WTC11 (cell line): Measurements from ENCODE around the gene BTBD9. TPM values are rescaled to one million over a fixed set of nuclear protein-coding genes. Genes with fewer than 3 reads are reported as not detected.

ENCODE experiments used
- ATAC-seq: fragments of 200-7000 bp; cut with Tn5 transposase; 2 replicates; pipeline ENCODE4 v1.10.0; 2021; ENCODE audit warnings: mild to moderate bottlenecking, moderate library complexity
- CTCF ChIA-PET: fragments of 300-600 bp; sonication (Branson Sonifier 250); formaldehyde crosslinking; loops from one replicate; lab custom pipeline; 2021; ENCODE audit warnings: antibody characterized with exemption; lab: Charles Lee
- POLR2A ChIA-PET: fragments of 350-600 bp; sonication (Branson Sonifier 250); formaldehyde crosslinking; loops from one replicate; lab custom pipeline; 2021; ENCODE audit warnings: antibody characterized with exemption; lab: Charles Lee
- DNase-seq: peaks from one replicate; pipeline ENCODE4 v3.0.0; 2021; ENCODE audit warnings: low spot score
- H3K27ac Mint-ChIP-seq: 2 replicates; pipeline ENCODE4 v1.8.0; 2021; ENCODE audit warnings: mixed read lengths
- H3K27me3 Mint-ChIP-seq: 2 replicates; pipeline ENCODE4 v1.8.0; 2021; ENCODE audit warnings: low read depth, mild to moderate bottlenecking, moderate library complexity, mixed read lengths
- H3K36me3 Mint-ChIP-seq: 2 replicates; pipeline ENCODE4 v1.8.0; 2021; ENCODE audit warnings: mixed read lengths
- H3K4me1 Mint-ChIP-seq: 2 replicates; pipeline ENCODE4 v1.8.0; 2022; ENCODE audit warnings: mixed read lengths
- H3K4me3 Mint-ChIP-seq: 2 replicates; pipeline ENCODE4 v1.8.0; 2021; ENCODE audit warnings: mild to moderate bottlenecking, moderate library complexity, mixed read lengths
- H3K9me3 Mint-ChIP-seq: 2 replicates; pipeline ENCODE4 v1.8.0; 2021; ENCODE audit warnings: mixed read lengths
- AR ChIP-seq: fragments of 250-450 bp; sonication (Bioruptor Pico); IDR thresholded peaks from 2 replicates; pipeline ENCODE4 v1.9.0; 2021; ENCODE audit warnings: mild to moderate bottlenecking
- ATF3 ChIP-seq: sonication (generic); formaldehyde crosslinking; conservative IDR thresholded peaks from 2 replicates; pipeline ENCODE4 v1.8.1; 2022; ENCODE audit warnings: mild to moderate bottlenecking, missing genetic modification reagents
- CBFB ChIP-seq: sonication (generic); formaldehyde crosslinking; IDR thresholded peaks from 2 replicates; pipeline ENCODE4 v1.8.1; 2022; ENCODE audit warnings: mild to moderate bottlenecking, low read depth, missing genetic modification reagents
- CREM ChIP-seq: sonication (generic); formaldehyde crosslinking; IDR thresholded peaks from 2 replicates; pipeline ENCODE4 v1.8.1; 2022; ENCODE audit warnings: mild to moderate bottlenecking, missing genetic modification reagents, moderate library complexity
- ELF4 ChIP-seq: sonication (generic); formaldehyde crosslinking; IDR thresholded peaks from 2 replicates; pipeline ENCODE4 v1.8.1; 2022; ENCODE audit warnings: low read depth, mild to moderate bottlenecking, moderate library complexity, missing genetic modification reagents
- GABPB1 ChIP-seq: sonication (generic); formaldehyde crosslinking; IDR thresholded peaks from 2 replicates; pipeline ENCODE4 v1.8.1; 2023; ENCODE audit warnings: mild to moderate bottlenecking, missing genetic modification reagents
- GTF2I ChIP-seq: fragments of 250-450 bp; sonication (Bioruptor Pico); conservative IDR thresholded peaks from 2 replicates; pipeline ENCODE4 v1.4.0; 2021; ENCODE audit warnings: mild to moderate bottlenecking
- NFATC4 ChIP-seq: fragments of 250-450 bp; sonication (Bioruptor Pico); IDR thresholded peaks from 2 replicates; pipeline ENCODE4 v1.9.0; 2021; ENCODE audit warnings: mild to moderate bottlenecking
- NFE2L1 ChIP-seq: sonication (generic); formaldehyde crosslinking; IDR thresholded peaks from 2 replicates; pipeline ENCODE4 v1.8.1; 2023; ENCODE audit warnings: missing genetic modification reagents
- NFYB ChIP-seq: sonication (generic); formaldehyde crosslinking; conservative IDR thresholded peaks from 2 replicates; pipeline ENCODE4 v1.8.0; 2022; ENCODE audit warnings: low read depth, missing genetic modification reagents
- SMAD4 ChIP-seq: sonication (generic); formaldehyde crosslinking; IDR thresholded peaks from 2 replicates; pipeline ENCODE4 v1.8.0; 2022; ENCODE audit warnings: mild to moderate bottlenecking, missing genetic modification reagents
- SOX15 ChIP-seq: fragments of 250-450 bp; sonication (Bioruptor Pico); IDR thresholded peaks from 2 replicates; pipeline ENCODE4 v1.9.0; 2021; ENCODE audit warnings: mild to moderate bottlenecking
- SP1 ChIP-seq: sonication (generic); formaldehyde crosslinking; conservative IDR thresholded peaks from 2 replicates; pipeline ENCODE4 v1.8.1; 2022; ENCODE audit warnings: missing genetic modification reagents
- TEAD4 ChIP-seq: sonication (generic); formaldehyde crosslinking; IDR thresholded peaks from 2 replicates; pipeline ENCODE4 v1.8.0; 2022; ENCODE audit warnings: mild to moderate bottlenecking, missing genetic modification reagents
- TP53 ChIP-seq: sonication (generic); formaldehyde crosslinking; IDR thresholded peaks from 2 replicates; pipeline ENCODE4 v1.8.1; 2023; ENCODE audit warnings: mild to moderate bottlenecking, missing genetic modification reagents
- USF2 ChIP-seq: sonication (generic); formaldehyde crosslinking; IDR thresholded peaks from 2 replicates; pipeline ENCODE4 v1.8.1; 2023; ENCODE audit warnings: mild to moderate bottlenecking, missing genetic modification reagents, moderate library complexity
- ZMAT4 ChIP-seq: fragments of 250-450 bp; sonication (Bioruptor Pico); IDR thresholded peaks from 2 replicates; pipeline ENCODE4 v1.9.0; 2021; ENCODE audit warnings: mild to moderate bottlenecking
- ZNF121 ChIP-seq: sonication (generic); formaldehyde crosslinking; IDR thresholded peaks from 2 replicates; pipeline ENCODE4 v1.8.0; 2023; ENCODE audit warnings: missing genetic modification reagents
- ZNF138 ChIP-seq: sonication (generic); formaldehyde crosslinking; conservative IDR thresholded peaks from 2 replicates; pipeline ENCODE4 v1.8.1; 2022; ENCODE audit warnings: mild to moderate bottlenecking, moderate library complexity, missing genetic modification reagents
- ZNF263 ChIP-seq: sonication (generic); formaldehyde crosslinking; IDR thresholded peaks from 2 replicates; pipeline ENCODE4 v1.8.1; 2022; ENCODE audit warnings: low read depth, mild to moderate bottlenecking, moderate library complexity, missing genetic modification reagents
- total RNA-seq: library from RNA; stranded (reverse); gene quantifications from 3 replicates; pipeline ENCODE4 v1.2.3, GENCODE V29; 2021
- TF ChIP-seq, protein P1 (sequence below): sonication (generic); formaldehyde crosslinking; IDR thresholded peaks from 2 replicates; pipeline ENCODE4 v1.8.1; 2023; ENCODE audit warnings: mild to moderate bottlenecking, moderate library complexity, missing genetic modification reagents
- TF ChIP-seq, protein P2 (sequence below): fragments of 250-450 bp; sonication (Bioruptor Pico); IDR thresholded peaks from 2 replicates; pipeline ENCODE4 v2.1.2; 2022; ENCODE audit warnings: mild to moderate bottlenecking, moderate library complexity
- TF ChIP-seq, protein P3 (sequence below): fragments of 200-600 bp; IDR thresholded peaks from 2 replicates; pipeline ENCODE4 v1.8.0; 2022; ENCODE audit warnings: antibody characterized with exemption
- TF ChIP-seq, protein P4 (sequence below): sonication (generic); formaldehyde crosslinking; IDR thresholded peaks from 2 replicates; pipeline ENCODE4 v1.8.0; 2023; ENCODE audit warnings: missing genetic modification reagents, mild to moderate bottlenecking, borderline replicate concordance

The BTBD9 gene
- total RNA-seq, 1 experiment from 2014 or later: 4.2 TPM

DNA sequence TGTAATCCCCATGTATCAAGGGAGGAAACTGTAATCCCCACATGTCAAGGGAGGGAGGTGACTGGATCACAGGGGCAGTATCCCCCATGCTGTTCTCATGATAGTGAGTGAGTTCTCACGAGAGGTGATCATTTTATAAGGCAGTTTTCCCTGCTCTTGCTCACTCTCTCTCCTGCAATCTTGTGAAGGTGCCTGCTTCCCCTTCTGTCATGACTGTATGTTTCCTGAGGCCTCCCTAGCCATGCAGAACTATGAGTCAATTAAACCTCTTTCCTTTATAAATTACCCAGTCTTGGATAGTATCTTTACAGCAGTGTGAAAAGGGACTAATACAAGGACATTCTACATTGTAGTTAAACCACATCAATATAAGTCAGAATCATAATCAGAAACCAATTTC lies 112.4 kb downstream of the BTBD9 start:
- ChIA-PET CTCF (no interaction called here), POLR2A (no interaction called here)
- Mint-ChIP-seq H3K9me3 (peaks cover 54% of the 10 kb centered on the region), H3K4me1 (peaks cover 18% of the 10 kb centered on the region), H3K4me3 (no peak overlapping the region), H3K36me3 (peaks cover 45% of the 10 kb centered on the region), H3K27me3 (no peaks in the 10 kb centered on the region; the same call in 1 of the 2 replicates), H3K27ac (no peak overlapping the region)
- DNase-seq (no peak), ATAC-seq (no peak)
- no peak for TF ChIP-seq CBFB (CRISPR knock-in tag)
- TF ChIP-seq, protein P1, sequence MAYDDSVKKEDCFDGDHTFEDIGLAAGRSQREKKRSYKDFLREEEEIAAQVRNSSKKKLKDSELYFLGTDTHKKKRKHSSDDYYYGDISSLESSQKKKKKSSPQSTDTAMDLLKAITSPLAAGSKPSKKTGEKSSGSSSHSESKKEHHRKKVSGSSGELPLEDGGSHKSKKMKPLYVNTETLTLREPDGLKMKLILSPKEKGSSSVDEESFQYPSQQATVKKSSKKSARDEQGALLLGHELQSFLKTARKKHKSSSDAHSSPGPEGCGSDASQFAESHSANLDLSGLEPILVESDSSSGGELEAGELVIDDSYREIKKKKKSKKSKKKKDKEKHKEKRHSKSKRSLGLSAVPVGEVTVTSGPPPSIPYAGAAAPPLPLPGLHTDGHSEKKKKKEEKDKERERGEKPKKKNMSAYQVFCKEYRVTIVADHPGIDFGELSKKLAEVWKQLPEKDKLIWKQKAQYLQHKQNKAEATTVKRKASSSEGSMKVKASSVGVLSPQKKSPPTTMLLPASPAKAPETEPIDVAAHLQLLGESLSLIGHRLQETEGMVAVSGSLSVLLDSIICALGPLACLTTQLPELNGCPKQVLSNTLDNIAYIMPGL (CRISPR knock-in tag): no peak
- no peak for TF ChIP-seq NFYB (CRISPR knock-in tag)
- TF ChIP-seq NFE2L1 (CRISPR knock-in tag): no peak
- TF ChIP-seq, protein P2, sequence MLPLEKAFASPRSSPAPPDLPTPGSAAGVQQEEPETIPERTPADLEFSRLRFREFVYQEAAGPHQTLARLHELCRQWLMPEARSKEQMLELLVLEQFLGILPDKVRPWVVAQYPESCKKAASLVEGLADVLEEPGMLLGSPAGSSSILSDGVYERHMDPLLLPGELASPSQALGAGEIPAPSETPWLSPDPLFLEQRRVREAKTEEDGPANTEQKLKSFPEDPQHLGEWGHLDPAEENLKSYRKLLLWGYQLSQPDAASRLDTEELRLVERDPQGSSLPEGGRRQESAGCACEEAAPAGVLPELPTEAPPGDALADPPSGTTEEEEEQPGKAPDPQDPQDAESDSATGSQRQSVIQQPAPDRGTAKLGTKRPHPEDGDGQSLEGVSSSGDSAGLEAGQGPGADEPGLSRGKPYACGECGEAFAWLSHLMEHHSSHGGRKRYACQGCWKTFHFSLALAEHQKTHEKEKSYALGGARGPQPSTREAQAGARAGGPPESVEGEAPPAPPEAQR (CRISPR knock-in tag): no peak
- TF ChIP-seq USF2 (CRISPR knock-in tag): no peak
- no peak for TF ChIP-seq ELF4 (CRISPR knock-in tag)
- TF ChIP-seq SOX15: no peak
- TF ChIP-seq AR (CRISPR knock-in tag): no peak
- TF ChIP-seq GTF2I (CRISPR knock-in tag): no peak
- no peak for TF ChIP-seq SP1
- TF ChIP-seq ATF3: no peak
- TF ChIP-seq ZMAT4 (CRISPR knock-in tag): no peak
- TF ChIP-seq ZNF263 (CRISPR knock-in tag): no peak
- TF ChIP-seq TP53 (CRISPR knock-in tag): no peak
- TF ChIP-seq, protein P3, sequence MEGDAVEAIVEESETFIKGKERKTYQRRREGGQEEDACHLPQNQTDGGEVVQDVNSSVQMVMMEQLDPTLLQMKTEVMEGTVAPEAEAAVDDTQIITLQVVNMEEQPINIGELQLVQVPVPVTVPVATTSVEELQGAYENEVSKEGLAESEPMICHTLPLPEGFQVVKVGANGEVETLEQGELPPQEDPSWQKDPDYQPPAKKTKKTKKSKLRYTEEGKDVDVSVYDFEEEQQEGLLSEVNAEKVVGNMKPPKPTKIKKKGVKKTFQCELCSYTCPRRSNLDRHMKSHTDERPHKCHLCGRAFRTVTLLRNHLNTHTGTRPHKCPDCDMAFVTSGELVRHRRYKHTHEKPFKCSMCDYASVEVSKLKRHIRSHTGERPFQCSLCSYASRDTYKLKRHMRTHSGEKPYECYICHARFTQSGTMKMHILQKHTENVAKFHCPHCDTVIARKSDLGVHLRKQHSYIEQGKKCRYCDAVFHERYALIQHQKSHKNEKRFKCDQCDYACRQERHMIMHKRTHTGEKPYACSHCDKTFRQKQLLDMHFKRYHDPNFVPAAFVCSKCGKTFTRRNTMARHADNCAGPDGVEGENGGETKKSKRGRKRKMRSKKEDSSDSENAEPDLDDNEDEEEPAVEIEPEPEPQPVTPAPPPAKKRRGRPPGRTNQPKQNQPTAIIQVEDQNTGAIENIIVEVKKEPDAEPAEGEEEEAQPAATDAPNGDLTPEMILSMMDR: no peak
- no peak for TF ChIP-seq ZNF138 (CRISPR knock-in tag)

- H3K9me3 Mint-ChIP-seq: peaks cover 52% of the 10 kb centered on the region
- POLR2A ChIA-PET: no interaction called here
- H3K27me3 Mint-ChIP-seq: no peaks in the 10 kb centered on the region; the same call in 1 of the 2 replicates
- no peak for DNase-seq
- CTCF ChIA-PET: interaction anchor here (0.6 kb wide), 1 partner anchor 822 kb away, joined by 3 read pairs; no protein-coding TSS in a partner anchor
- ATAC-seq: no peak
- no peak overlapping the region for H3K4me3 Mint-ChIP-seq
- H3K4me1 Mint-ChIP-seq: peaks cover 12% of the 10 kb centered on the region
- H3K36me3 Mint-ChIP-seq: peaks cover 45% of the 10 kb centered on the region
- H3K27ac Mint-ChIP-seq: no peak overlapping the region
- TF ChIP-seq ZNF121 (CRISPR knock-in tag) (no peak), ZNF263 (CRISPR knock-in tag) (no peak), CREM (no peak), SOX15 (no peak), NFATC4 (CRISPR knock-in tag) (no peak), TEAD4 (CRISPR knock-in tag) (no peak), GABPB1 (no peak), SMAD4 (no peak)
- TF ChIP-seq, protein P4, sequence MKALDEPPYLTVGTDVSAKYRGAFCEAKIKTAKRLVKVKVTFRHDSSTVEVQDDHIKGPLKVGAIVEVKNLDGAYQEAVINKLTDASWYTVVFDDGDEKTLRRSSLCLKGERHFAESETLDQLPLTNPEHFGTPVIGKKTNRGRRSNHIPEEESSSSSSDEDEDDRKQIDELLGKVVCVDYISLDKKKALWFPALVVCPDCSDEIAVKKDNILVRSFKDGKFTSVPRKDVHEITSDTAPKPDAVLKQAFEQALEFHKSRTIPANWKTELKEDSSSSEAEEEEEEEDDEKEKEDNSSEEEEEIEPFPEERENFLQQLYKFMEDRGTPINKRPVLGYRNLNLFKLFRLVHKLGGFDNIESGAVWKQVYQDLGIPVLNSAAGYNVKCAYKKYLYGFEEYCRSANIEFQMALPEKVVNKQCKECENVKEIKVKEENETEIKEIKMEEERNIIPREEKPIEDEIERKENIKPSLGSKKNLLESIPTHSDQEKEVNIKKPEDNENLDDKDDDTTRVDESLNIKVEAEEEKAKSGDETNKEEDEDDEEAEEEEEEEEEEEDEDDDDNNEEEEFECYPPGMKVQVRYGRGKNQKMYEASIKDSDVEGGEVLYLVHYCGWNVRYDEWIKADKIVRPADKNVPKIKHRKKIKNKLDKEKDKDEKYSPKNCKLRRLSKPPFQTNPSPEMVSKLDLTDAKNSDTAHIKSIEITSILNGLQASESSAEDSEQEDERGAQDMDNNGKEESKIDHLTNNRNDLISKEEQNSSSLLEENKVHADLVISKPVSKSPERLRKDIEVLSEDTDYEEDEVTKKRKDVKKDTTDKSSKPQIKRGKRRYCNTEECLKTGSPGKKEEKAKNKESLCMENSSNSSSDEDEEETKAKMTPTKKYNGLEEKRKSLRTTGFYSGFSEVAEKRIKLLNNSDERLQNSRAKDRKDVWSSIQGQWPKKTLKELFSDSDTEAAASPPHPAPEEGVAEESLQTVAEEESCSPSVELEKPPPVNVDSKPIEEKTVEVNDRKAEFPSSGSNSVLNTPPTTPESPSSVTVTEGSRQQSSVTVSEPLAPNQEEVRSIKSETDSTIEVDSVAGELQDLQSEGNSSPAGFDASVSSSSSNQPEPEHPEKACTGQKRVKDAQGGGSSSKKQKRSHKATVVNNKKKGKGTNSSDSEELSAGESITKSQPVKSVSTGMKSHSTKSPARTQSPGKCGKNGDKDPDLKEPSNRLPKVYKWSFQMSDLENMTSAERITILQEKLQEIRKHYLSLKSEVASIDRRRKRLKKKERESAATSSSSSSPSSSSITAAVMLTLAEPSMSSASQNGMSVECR (CRISPR knock-in tag): no peak
Measured at GRCh38 chr6:38525888-38526287, 113.8 kb downstream of the BTBD9 start.
